HG03196 (cell line): ENCODE results near the gene AP1M2.

Experiments
- ATAC-seq: cut with Tn5 transposase; IDR thresholded peaks from one replicate; pipeline ENCODE4 v1.9.1; 2021; ENCODE audit not compliant: unreplicated experiment

Gene AP1M2

DNA sequence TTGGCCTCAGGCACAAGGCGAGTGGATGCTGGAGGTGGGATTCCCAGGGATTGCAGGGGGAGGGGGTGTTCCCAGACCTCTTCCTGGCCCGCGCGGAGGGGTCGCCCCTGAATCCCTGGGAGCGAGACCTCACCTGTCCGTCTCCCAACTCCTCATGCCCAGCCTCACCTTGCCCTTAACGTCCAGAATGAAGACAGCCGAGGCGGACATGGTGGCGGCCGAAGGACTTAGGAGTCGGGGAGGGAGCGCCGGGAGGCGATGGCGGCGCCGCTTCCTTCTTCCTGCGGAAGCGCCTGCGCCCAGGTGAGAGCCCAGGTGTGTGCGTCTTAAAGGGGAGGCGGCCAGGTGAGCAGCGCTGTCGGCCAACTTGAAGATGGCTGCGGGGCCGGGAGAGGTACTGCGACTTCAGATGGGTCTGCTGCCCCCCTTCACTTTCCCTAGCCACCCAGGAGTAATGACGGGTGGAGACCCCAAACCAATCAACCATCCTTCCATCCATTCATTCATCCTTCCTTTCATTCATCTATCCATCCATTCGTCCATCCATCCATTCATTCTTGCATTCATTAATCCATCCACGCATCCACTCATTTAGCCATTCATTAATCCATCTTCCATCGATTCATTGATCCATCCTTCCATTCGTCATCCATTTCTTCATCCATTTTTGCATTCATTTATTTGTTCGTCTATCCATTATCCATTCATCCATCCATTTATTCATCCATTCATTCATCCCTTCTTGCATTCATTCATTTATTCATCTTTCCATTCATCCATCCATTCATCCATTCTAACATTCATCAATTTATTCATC is at the start of gene AP1M2:
Gene AP1M2 (minus strand): TSS at position 291 of the 817 bp plus-strand sequence. CDS start 81 bp downstream, at position 210.
- no peak for ATAC-seq

DNA sequence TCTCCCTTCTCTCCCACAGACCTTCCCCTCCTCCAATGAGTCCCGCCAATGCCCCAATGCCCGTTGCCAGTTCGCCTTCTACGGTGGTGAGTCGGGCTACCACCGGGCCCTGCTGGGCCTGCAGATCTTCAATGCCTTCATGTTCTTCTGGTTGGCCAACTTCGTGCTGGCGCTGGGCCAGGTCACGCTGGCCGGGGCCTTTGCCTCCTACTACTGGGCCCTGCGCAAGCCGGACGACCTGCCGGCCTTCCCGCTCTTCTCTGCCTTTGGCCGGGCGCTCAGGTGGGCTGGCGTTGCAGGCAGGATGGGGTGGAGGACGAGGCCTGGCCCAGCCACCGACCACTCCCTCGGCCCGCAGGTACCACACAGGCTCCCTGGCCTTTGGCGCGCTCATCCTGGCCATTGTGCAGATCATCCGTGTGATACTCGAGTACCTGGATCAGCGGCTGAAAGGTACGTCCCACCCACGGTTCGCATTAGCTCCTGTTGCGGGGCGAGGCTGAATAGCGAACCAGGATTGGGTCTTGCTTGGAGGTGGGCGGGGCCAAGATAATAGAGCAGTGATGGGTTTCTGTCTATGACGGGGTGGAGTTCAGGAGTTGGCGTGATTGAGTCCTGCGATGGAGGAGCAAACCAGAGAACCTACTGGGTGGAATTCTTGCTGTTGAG is 49.3 kb upstream of the AP1M2 start:
- no peak for ATAC-seq

DNA sequence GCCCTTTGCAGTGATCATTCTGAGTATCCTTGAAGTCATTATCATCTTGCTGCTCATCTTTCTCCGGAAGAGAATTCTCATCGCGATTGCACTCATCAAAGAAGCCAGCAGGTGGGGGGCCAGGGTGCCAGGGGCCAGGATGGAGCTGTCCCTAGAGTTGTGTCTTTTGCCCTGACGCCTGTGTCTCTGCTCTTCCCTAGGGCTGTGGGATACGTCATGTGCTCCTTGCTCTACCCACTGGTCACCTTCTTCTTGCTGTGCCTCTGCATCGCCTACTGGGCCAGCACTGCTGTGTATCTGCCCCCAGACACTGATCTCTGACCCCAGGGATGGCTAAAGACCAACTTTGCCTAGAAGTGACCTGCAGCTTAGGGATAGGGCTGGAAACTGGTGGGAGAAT is 47.9 kb upstream of the AP1M2 start:
- no peak for ATAC-seq

DNA sequence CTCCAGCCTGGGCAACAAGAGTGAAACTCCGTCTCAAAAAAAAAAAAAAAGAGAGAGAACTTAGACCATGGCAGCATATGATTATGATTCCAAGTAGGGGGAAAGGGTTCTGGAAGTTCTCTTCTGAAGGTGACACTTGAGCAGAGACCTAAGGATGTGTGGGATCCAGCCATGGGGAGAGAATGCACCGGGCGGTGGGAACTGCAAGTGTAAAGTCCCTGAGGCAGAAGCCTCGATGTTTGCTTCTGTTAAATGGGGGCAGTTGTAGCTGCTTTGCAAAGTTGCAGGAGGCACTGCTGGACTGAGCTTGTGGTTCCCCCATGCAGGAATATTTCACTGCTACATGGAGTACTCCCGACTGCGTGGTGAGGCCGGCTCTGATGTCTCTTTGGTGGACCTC is 47.3 kb upstream of the AP1M2 start:
- no peak for ATAC-seq

DNA sequence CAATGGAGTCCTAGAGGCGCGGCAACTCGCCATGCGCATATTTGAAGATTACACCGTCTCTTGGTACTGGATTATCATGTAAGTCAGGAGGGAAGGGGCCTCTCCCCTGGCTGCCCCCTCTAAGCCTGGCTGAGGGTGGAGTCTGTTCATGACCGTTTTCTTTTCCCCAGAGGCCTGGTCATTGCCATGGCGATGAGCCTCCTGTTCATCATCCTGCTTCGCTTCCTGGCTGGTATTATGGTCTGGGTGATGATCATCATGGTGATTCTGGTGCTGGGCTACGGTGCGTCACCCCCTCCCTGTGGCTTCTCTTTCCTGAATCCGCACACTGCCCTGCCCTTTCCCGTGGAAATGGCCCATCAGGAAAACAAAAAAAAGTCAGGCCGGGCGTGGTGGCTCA is 44.8 kb upstream of the AP1M2 start:
- ATAC-seq: no peak

DNA sequence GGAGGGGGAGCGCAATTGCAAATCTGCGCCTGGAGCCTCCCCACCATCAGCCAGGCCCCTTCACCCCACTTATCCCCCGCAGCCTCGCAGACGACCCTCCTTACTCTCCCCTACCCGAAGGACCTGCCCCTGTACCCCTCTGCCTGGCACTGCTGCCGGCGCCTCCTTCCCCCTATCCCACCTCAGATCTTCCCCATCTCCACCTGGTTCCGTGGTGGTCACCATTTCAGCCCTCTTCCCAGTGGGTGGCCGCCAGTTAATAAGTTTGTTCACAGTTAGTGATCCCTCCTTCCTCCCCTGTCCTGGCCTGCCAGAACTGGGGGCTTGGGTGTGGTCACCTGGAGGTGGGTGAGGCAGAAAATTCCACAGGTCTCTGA is 38.6 kb upstream of the AP1M2 start:
- ATAC-seq: no peak

DNA sequence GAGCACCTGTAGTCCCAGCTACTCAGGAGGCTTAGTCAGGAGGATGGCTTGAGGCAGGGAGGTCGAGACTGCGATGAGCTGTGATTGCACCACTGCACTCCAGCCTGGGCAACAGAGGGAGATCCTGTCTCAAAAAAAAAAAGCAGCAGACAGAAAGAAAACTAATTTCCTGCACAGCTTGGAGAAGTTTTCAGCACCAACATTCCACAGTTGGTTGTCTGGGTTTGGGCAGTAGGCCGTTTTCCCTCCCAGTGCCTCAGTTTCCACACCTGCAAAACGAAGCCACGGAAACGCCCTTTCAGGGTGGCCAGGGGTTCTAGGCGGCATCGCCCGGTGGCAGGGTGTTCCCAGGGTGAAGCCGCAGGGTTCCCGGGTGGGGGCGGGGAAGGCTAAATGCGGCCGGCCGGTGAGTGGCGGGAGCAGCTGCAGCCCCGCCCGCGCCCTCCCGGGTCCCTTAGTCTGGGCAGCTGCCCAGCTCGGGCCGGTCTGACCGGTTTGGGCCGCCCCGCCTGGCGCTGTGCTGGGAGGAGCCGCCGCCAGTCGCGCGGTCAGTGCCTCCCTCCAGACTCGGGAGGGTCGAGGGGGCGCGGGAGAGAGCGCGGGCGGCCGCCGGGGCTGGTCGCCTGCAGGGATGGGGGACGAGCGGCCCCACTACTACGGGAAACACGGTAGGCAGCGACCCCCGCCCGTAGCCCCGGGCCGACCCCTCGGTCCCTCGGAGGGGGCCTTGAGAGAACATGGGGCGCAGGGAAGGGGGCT is 38.1 kb upstream of the AP1M2 start, which contains the start of gene SLC44A2:
Gene SLC44A2 (plus strand): TSS at position 551 of the 759 bp plus-strand sequence. CDS start 81 bp downstream, at position 632.
- no peak for ATAC-seq

DNA sequence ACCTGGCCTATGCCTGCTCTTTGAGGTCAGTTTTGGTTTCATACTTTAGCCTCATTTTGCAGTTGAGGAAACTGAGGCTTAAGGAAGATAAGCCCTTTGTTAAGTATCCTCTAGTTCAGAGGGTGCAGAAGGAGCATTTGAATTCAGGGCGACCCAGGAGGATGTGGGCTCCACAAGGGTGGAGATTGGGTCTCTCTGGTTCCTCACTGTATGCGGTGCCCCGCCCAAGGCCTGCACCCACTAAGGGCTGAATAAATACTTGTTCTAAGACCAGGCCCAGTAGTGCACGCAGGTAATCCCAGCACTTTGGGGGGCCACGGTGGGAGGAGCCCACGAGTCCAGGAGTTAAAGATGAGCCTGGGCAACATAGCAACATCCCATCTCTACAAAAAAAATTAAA is 37.5 kb upstream of the AP1M2 start:
- ATAC-seq: no peak

DNA sequence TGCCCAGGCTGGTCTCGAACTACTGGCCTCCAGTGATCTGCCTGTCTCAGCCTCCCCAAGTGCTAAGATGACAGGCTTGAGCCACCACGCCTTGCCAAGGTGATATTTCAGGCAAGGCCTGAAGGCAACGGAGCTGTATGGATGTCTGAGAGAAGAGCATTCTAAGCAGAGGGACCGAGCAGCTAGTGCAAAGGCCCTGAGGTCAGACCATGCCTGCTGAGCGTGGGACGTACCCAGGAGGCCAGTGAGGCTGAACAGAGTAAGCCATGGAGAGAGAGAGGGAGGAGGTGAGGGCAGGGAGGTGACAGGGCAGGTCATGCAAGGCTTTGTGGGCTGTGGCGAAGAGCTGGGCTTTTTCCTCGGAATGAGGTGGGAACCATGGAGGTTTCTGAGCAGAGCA is 34.9 kb upstream of the AP1M2 start:
- ATAC-seq: no peak

DNA sequence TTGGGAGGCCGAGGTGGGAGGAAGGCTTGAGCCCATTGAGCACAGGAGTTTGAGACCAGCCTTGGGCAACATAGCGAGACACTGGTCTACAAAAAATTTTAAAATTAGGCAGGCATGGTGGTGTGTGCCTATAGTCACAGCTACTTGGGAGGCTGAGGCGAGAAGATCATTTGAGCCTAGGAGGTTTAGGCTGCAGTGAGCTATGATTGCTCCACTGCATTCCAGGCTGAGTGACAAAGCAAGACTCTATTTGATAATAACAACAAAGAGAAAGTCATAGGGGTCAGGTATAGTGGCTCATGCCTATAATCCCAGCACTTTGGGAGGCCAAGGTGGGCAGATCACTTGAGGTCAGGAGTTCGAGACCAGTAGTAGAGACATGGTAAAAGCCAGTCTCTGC is 33.7 kb upstream of the AP1M2 start:
- no peak for ATAC-seq

DNA sequence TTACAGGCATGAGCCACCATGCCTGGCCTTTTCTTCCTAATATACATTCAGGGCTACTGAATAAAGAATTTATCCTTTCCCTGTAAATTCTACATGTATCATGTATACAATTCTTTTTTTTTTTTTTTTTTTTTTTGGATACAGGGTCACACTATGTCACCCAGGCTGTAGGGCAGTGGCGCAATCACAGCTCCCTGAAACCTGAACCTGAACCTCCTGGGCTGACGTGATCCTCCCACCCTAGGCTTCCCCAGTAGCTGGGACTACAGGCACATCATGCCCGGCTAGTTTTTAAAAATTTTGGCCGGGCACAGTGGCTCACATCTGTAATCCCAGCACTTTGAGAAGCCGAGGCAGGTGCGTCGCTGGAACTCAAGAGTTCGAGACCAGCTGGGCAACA is 31.7 kb upstream of the AP1M2 start:
- ATAC-seq: no peak

DNA sequence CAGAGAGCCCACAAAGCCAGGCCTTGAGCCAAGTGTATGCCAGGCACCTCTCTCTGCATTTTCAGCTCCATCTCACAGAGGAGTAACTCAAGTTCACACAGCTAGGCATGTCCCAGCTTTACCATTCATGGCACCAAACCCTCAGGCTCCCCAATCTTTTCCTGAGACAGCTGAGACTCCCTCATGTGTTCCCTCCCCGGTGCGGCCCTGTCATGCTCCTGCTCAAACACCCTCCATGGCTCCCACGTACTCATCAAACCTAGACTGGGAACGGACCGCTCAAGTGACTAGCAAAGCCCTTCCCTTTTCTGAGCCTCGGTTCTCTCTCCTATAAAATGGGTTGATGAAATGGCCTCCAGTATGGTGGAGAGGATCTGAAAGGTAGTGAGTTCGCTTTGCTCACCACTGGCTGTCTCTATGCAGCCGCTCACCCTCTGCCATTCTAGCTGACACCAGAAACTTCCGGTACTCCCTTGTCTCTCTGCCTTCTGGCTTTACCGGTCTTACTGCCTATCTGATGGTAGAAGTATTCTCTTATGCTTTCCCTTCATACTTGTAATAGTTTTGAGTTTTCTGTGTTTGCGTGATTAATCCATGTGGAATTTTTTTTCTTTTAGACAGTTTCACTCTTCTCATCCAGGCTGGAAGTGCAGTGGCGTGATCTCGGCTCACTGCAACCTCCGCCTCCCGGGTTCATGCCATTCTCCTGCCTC is 30.5 kb upstream of the AP1M2 start:
- no peak for ATAC-seq

DNA sequence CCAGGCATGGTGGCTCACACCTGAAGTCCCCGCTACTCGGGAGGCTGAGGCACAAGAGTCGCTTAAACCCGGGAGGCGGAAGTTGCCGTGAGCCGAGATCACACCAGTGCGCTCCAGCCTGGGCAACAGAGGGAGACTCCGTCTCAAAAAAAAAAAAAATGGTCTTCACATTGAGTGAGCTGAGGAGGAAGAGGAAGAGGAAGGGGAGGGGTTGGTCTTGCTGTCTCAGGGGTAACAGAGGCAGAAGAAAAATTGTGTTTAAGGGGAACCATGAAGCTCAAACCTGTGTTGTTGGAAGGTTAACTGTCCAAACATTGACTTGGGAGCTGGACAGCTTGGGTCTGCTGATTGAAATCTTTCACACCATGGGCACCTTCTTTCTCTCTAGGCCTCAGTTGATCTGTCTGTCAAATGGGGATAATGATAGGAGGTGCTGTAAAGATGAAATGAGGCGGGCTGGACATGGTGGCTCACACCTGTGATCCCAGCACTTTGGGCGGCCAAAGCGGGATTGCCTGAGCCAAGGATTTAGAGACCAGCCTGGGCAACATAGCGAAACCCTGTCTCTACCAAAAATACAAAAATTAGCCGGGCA is 28.4 kb upstream of the AP1M2 start:
- no peak for ATAC-seq

DNA sequence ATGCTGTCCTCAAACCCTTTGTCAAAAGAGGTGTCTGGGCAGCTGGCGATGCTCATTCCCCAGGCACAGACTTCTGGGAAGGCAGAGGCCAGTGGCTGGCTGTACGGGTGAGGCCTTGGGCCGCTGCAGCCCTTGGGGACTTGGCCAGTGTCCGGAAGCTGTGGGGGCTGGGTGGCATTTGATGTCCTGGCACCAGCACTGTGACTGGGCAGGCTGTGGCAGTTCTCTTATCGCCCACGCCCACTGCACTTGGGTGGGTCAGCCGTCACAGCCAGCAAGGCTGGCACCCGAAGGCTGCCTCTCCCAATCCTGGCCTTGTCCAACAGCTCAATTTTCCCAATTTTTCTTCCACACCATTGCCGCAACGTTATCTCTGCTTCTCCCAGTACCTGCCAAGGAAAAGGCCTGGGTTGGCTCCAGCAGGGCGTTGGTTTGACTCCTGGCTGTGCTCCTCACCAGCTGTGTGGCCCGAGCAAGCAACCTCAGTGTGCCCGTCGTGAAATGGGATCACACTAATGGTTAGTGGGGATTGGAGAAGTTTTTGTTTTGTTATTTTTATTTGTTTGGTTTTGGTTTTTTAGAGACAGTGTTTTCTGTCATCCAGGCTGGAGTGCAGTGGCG is 25.5 kb upstream of the AP1M2 start:
- ATAC-seq: no peak

DNA sequence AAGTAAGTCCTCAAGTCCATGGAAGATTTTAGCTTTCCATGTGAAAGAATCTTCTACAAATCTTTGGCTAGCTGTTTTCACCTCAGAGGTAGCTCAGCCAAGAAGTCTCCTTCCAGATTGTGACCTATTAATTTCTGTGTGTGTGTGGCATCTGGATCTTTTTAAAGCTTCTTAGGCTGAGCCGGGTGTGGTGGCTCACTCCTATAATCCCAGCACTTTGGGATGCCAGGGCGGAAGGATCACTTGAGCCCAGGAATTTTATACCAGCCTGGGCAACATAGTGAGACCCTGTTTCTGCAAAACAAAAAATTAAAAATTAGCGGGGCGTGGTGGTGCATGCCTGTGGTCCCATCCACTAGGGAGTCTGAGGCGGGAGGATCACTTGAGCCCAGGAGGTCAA is 24.8 kb upstream of the AP1M2 start:
- no peak for ATAC-seq

DNA sequence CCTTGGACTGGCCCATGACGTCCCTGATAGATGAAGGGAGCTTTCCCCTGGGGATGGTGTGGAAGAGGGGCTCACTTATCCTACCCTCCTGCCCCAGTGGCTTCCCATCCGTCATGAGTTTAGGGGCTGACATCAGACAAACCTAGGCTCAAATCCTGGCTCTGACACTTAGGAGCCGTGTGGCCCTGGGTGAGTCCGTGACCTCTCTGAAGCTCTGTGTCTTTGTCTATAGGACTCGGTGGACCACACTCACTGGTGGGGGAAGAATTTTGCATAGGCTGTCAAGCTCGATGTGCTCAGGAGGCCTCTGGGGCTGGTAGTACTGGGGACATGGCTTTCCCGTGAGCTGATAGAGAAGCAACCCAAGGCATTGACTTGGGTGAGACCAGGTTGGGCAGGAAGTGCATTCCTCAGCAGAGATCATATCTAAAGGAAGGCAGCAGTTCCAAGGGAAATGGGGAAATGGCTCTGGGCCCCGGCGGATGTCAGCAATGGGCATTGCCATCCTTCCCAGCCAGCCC is 17.4 kb upstream of the AP1M2 start:
- ATAC-seq: no peak

DNA sequence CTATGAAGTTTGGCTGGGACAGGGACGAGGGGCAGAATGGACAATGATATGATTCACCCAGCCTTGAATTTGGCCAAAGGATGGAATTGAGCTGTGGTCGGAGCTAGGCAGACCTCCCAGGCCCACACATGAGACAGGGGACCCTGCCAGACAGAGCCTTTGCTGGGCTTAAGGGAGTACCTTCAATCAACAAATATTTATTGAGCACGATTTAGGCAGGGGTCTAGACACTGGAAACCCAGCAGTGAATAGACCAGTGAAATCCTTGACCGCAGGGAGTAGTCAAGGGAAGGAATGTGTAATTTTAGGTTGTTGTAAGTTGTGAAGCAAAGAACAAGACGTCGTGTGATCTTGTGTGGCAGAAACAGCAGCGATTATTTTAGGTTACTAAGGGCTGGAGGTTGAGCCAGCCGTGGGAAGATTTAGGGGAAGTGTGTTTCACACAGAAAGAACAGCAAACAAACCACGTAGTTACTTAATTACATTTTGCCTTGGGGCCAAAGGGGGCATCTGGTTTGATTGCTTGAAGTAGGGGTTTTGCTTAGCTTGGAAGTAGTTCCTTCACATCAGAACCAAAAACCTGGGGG is 16.9 kb upstream of the AP1M2 start:
- peak; percentile 26 for ATAC-seq

DNA sequence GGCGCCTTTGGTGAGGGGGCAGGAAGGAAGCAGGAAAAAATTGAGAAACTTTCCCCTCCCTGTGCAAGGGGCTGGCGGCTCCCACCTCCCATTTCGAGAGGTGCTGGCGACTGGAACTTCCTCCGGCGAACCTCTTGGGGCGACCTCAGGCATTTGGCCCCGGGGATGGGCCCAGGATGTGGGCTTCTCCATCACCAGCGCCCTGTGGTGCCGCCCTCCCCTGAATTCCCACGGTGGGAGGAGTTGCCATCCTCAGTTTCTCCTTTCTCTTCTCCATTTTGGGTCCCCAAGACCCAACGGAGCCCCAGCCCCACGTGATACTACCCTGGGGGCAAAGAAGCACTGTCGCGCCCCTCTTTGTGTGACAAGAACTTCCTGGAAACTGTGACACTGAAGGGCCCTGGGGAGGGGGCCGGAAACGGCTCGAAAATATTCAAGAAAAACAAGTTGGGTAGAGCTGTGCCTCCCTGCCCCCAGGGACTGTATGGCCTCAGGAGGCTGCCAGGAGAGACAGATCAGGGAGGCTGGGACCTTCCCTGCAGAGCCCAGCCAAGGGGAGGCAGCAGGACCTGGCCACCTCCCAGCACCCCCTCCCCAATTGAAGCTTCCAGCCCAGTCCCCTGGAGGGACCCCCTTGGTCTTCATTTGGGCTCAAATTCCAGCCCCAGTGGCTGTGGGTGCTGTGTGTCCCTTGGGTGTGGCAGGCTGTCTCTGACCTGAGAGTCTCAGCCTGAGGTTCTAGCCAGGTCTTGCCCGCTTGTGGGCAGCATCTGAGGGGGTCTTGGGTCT is 16.2 kb upstream of the AP1M2 start:
- ATAC-seq: peak; percentile 56
